Activated B cell treated with CpG ODN at 0.5 μM for 24 hours (primary cell): ENCODE results near the gene LMO1. TPM values are rescaled to one million over a fixed set of nuclear protein-coding genes. Genes with fewer than 3 reads are reported as not detected.

Experiments
- ATAC-seq: fragments of 200-7000 bp; cut with Tn5 transposase; one replicate; pipeline ENCODE4 v1.10.0; 2021; ENCODE audit warnings: low read depth, mild to moderate bottlenecking, moderate library complexity
- CTCF ChIA-PET: fragments of 350-600 bp; sonication (Branson Sonifier 250); formaldehyde crosslinking; loops from one replicate; lab custom pipeline; 2021; ENCODE audit warnings: antibody characterized with exemption; lab: Charles Lee
- POLR2A ChIA-PET: fragments of 350-600 bp; sonication (Branson Sonifier 250); formaldehyde crosslinking; loops from one replicate; lab custom pipeline; 2021; ENCODE audit warnings: antibody characterized with exemption; lab: Charles Lee
- DNase-seq: peaks from one replicate; pipeline ENCODE4 v3.0.0; 2022
- H3K27ac Mint-ChIP-seq: one replicate; pipeline ENCODE4 v1.8.0; 2020; ENCODE audit warnings: mixed read lengths
- H3K27me3 Mint-ChIP-seq: one replicate; pipeline ENCODE4 v1.8.0; 2021; ENCODE audit warnings: mixed read lengths
- H3K36me3 Mint-ChIP-seq: one replicate; pipeline ENCODE4 v1.8.0; 2021; ENCODE audit warnings: low read depth, mixed read lengths
- H3K4me1 Mint-ChIP-seq: one replicate; pipeline ENCODE4 v1.8.0; 2021; ENCODE audit warnings: mixed read lengths
- H3K4me3 Mint-ChIP-seq: one replicate; pipeline ENCODE4 v1.8.0; 2020; ENCODE audit warnings: mild to moderate bottlenecking, mixed read lengths
- H3K9me3 Mint-ChIP-seq: one replicate; pipeline ENCODE4 v1.8.0; 2020; ENCODE audit warnings: mixed read lengths
- CTCF ChIP-seq: fragments of 200-600 bp; IDR thresholded peaks from one replicate; pipeline ENCODE4 v1.8.0; 2022; ENCODE audit warnings: antibody characterized with exemption, mild to moderate bottlenecking
- intact Hi-C: fragments of 100-400 bp; cut with micrococcal nuclease; formaldehyde crosslinking; loops from one replicate; pipeline ENCODE4 v1.15.1; 2024
- total RNA-seq: library from RNA; stranded (reverse); gene quantifications from 2 replicates; pipeline ENCODE4 v1.2.3, GENCODE V29; 2022

Gene LMO1
- total RNA-seq, 1 donor from 2014 or later = not detected

DNA sequence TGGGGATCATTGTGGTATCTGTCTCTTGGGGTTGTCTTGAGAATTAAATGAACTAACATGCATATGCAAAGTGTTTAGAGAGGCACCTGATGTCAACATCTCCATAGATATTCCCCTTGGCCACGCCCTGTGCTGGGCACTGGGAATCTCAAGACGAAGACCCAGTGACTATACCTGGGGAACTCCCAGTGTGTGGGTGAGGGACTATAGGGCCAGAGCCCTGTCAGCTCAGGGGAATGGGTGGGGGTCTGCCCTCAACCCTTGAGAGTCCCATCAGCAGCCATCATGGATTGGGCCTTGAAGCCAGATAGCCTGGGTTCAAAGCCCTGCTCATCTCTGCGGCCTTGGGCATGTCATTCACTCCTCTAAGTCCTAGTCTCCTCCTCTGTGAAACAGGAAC is 21.6 kb upstream of the LMO1 start:
- Mint-ChIP-seq H3K9me3 (no peaks in the 10 kb centered on the region), H3K4me1 (no peaks in the 10 kb centered on the region), H3K4me3 (no peak overlapping the region), H3K27me3 (peaks cover 6% of the 10 kb centered on the region), H3K36me3 (no peaks in the 10 kb centered on the region), H3K27ac (no peak overlapping the region)
- no peak for TF ChIP-seq CTCF
- intact Hi-C loops = no loop called here
- ChIA-PET CTCF (no interaction called here), POLR2A (no interaction called here)
- no peak for ATAC-seq
- DNase-seq = no peak

GRCh38 chr11:8283465-8284230 is 20.0 kb upstream of the LMO1 start:
- ATAC-seq (no peak), DNase-seq (no peak)
- no peak overlapping the region for H3K27ac Mint-ChIP-seq

DNA sequence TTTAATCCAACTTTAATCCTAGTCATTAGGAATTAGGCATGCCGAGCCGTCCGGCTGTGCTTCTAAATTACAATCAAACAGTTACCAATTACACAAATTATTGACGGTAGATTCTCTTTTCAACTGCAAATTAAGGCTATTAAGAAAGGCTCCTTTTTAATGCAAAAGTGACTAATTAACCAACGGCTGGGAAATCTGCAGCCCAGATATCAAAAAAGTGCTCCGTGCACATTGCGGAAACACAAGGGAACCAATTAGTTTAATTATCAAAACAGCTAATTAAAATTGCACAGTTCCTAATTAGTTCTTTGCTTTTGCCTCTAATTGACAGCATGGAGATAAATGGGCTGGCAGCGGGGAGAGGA is 19.4 kb upstream of the LMO1 start:
- no peak for TF ChIP-seq CTCF
- DNase-seq (no peak), ATAC-seq (no peak)
- Mint-ChIP-seq H3K27me3 (peaks cover 6% of the 10 kb centered on the region), H3K9me3 (no peaks in the 10 kb centered on the region), H3K4me1 (no peaks in the 10 kb centered on the region), H3K27ac (no peak overlapping the region), H3K36me3 (no peaks in the 10 kb centered on the region), H3K4me3 (no peak overlapping the region)
- ChIA-PET CTCF (interaction anchor here (0.6 kb wide), 1 partner anchor 268 kb away, joined by 3 read pairs; no protein-coding TSS in a partner anchor), POLR2A (no interaction called here)
- intact Hi-C loops = no loop called here

More at GRCh38 chr11:8283465-8284230, 20.0 kb upstream of the LMO1 start:
- no peak for TF ChIP-seq CTCF
- no peaks in the 10 kb centered on the region for H3K9me3 Mint-ChIP-seq
- intact Hi-C loops = no loop called here
- no peak overlapping the region for H3K4me3 Mint-ChIP-seq
- CTCF ChIA-PET = interaction anchor here (0.6 kb wide), 1 partner anchor 267 kb away, joined by 3 read pairs; no protein-coding TSS in a partner anchor
- POLR2A ChIA-PET = no interaction called here
- H3K4me1 Mint-ChIP-seq = no peaks in the 10 kb centered on the region
- H3K27me3 Mint-ChIP-seq = peaks cover 6% of the 10 kb centered on the region
- no peaks in the 10 kb centered on the region for H3K36me3 Mint-ChIP-seq

- Mint-ChIP-seq H3K4me1 (no peaks in the 10 kb centered on the region), H3K27me3 (peaks cover 6% of the 10 kb centered on the region), H3K36me3 (no peaks in the 10 kb centered on the region), H3K27ac (no peak overlapping the region), H3K4me3 (no peak overlapping the region), H3K9me3 (no peaks in the 10 kb centered on the region)
- POLR2A ChIA-PET = no interaction called here
- no peak for ATAC-seq
- no peak for DNase-seq
- TF ChIP-seq CTCF = no peak
- CTCF ChIA-PET = no interaction called here
- intact Hi-C loops = no loop called here
Observed at GRCh38 chr11:8282631-8283030, 19.0 kb upstream of the LMO1 start.

DNA sequence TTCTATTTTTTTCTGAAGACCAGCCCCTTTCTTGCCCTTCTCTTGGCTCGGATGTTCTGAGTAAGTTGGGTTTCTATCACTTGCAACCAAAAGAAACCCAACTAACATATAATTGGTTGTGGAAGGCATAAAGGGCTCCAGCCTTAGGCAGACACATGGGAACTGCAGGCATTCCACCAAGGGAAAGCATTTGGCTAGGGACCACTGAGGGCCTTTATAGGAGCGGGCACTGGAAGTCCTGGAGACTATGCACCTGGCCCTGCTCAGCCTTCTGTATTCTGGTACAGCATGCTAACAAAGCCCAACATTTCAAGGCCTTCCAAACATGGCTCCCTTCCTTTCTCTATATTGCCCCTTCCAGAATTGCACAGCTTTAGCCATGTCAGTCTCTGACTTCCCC is 17.6 kb upstream of the LMO1 start:
- Mint-ChIP-seq H3K27me3 (peaks cover 9% of the 10 kb centered on the region), H3K9me3 (no peaks in the 10 kb centered on the region), H3K4me1 (peaks cover 3% of the 10 kb centered on the region), H3K36me3 (no peaks in the 10 kb centered on the region), H3K27ac (no peak overlapping the region), H3K4me3 (no peak overlapping the region)
- intact Hi-C loops = no loop called here
- POLR2A ChIA-PET = no interaction called here
- ATAC-seq (no peak), DNase-seq (no peak)
- CTCF ChIA-PET = no interaction called here
- TF ChIP-seq CTCF = no peak
